HEK293T (cell line): ENCODE data around the gene ADGRD1.

Source experiments
- CTCF ChIA-PET: fragments of 350-600 bp; formaldehyde crosslinking; extraction: SDS; loops from one replicate; lab custom pipeline; 2021; ENCODE audit warnings: antibody characterized with exemption, inconsistent platforms; lab: Yijun Ruan, JAX
- POLR2A ChIA-PET: fragments of 350-600 bp; formaldehyde crosslinking; extraction: SDS; loops from one replicate; lab custom pipeline; 2020; ENCODE audit warnings: antibody characterized with exemption, inconsistent platforms; lab: Yijun Ruan, JAX
- DNase-seq: peaks from one replicate; pipeline ENCODE4 v3.0.0; 2012; ENCODE audit warnings: mixed read lengths; ENCODE audit errors: extremely low spot score
- ARNT ChIP-seq: fragments of 450-650 bp; IDR thresholded peaks from 2 replicates; pipeline ENCODE4 v1.6.1; 2017; ENCODE audit warnings: mild to moderate bottlenecking
- BHLHE40 ChIP-seq: fragments of 450-650 bp; IDR thresholded peaks from 2 replicates; pipeline ENCODE4 v1.6.1; 2016; ENCODE audit warnings: mild to moderate bottlenecking, moderate library complexity, borderline replicate concordance
- CTBP1 ChIP-seq: fragments of 450-650 bp; IDR thresholded peaks from 2 replicates; pipeline ENCODE4 v1.6.1; 2016; ENCODE audit warnings: borderline replicate concordance
- ELF4 ChIP-seq: fragments of 450-650 bp; IDR thresholded peaks from 2 replicates; pipeline ENCODE4 v1.6.1; 2017; ENCODE audit warnings: antibody characterized with exemption
- FOXA1 ChIP-seq: fragments of 450-650 bp; IDR thresholded peaks from 2 replicates; pipeline ENCODE4 v1.6.1; 2016; ENCODE audit warnings: mild to moderate bottlenecking
- FOXK2 ChIP-seq: fragments of 450-650 bp; IDR thresholded peaks from 2 replicates; pipeline ENCODE4 v1.6.1; 2016; ENCODE audit warnings: mild to moderate bottlenecking
- FOXM1 ChIP-seq: fragments of 450-650 bp; IDR thresholded peaks from 2 replicates; pipeline ENCODE4 v1.6.1; 2017; ENCODE audit warnings: mild to moderate bottlenecking, borderline replicate concordance
- HDGF ChIP-seq: fragments of 450-650 bp; IDR thresholded peaks from 2 replicates; pipeline ENCODE4 v1.6.1; 2017; ENCODE audit warnings: antibody characterized with exemption, borderline replicate concordance
- L3MBTL2 ChIP-seq: fragments of 450-650 bp; conservative IDR thresholded peaks from 2 replicates; pipeline ENCODE4 v1.6.1; 2016; ENCODE audit warnings: mild to moderate bottlenecking
- LEF1 ChIP-seq: fragments of 450-650 bp; IDR thresholded peaks from 2 replicates; pipeline ENCODE4 v1.6.1; 2017; ENCODE audit warnings: mild to moderate bottlenecking, borderline replicate concordance
- NFRKB ChIP-seq: fragments of 450-650 bp; IDR thresholded peaks from 2 replicates; pipeline ENCODE4 v1.6.1; 2016; ENCODE audit warnings: mild to moderate bottlenecking, moderate library complexity
- SP1 ChIP-seq: fragments of 450-650 bp; IDR thresholded peaks from 2 replicates; pipeline ENCODE4 v1.6.1; 2017
- SUZ12 ChIP-seq: fragments of 450-650 bp; IDR thresholded peaks from 2 replicates; pipeline ENCODE4 v1.6.1; 2016; ENCODE audit warnings: mild to moderate bottlenecking
- TARDBP ChIP-seq: fragments of 450-650 bp; IDR thresholded peaks from 2 replicates; pipeline ENCODE4 v1.6.1; 2016
- ZNF384 ChIP-seq: fragments of 450-650 bp; IDR thresholded peaks from 2 replicates; pipeline ENCODE4 v1.6.1; 2016
- TF ChIP-seq, protein P1 (sequence below): fragments of 450-650 bp; IDR thresholded peaks from 2 replicates; pipeline ENCODE4 v1.6.1; 2016

Gene ADGRD1

DNA sequence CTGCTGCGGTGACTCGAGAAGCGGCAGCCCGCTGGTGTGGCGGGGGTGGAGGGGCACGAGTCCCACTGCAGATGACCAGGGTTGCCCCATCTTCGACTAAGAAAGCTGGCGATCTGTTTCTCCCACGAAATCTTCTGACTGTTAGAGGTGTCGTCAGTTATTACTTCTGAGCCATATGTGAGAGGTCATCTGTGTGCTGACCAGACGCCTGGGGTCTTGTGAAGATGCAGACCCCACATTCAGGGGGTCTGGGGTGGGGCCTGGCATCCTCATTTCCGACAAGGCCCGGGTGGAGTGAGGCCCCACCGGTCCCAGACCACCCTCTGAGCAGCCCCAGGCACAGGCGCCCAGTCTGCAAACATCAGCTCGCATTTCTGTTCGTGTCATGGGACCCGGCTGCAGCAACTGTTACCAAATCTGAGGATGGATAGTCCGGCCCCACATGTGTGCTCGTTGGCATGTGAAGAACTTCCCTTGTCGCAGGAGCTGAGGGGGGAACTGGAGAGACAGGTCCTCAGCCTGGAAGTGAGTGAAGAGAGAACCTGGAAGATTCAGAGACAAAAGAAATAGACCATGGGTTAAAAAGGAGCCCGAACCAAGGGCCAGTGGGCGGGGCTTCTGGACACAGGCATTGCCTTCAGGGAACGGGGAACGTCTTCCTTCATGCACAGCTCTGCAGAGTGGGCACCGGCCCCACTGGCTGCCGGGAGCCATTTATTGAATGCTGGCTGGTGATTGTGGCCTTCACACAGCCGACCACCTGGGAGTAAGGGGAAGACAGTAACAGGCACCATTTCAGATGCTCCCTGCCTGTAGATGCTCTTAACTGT is 135.2 kb downstream of the ADGRD1 start:
- TF ChIP-seq BHLHE40 = no peak
- ChIA-PET POLR2A (no interaction called here), CTCF (no interaction called here)
- DNase-seq = no peak

DNA sequence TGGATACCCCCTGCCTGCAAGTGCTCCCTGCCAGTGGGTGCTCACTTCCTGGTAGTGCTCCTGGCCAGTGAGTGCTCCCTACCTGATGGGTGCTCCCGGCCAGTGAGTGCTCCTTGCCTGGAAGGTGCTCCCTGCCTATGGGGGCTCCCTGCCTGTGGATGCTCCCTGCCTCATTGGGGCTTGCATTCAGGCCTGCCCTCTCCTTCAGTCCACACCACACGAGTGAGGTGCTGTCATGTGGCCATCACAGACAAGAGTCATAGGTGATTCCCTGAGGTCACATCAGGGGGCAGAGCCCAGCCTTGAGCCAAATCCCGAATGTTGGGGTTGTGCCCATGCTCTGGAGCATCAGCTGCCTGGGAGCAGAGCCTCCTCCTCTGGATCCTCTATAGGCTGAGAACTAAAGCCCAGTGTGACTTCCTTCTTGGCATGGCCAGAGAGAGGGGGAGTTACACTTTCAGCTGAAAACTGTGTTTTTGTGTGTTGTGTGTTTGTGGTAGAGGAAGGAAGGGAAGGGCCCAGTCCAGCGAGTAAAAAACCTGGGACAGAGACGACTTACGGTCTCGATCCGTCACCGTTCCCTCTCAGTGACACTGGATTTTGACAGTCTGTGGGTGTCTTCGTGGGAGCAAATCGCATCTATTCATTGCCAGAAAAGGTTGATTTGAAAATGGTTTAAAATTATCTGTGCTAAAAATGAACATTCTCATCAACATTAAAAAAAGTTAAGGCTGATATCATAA is 136.0 kb downstream of the ADGRD1 start:
- ChIA-PET CTCF (no interaction called here), POLR2A (no interaction called here)
- DNase-seq = no peak
- TF ChIP-seq ZNF384 (no peak), BHLHE40 (no peak), LEF1 (no peak), CTBP1 (no peak), HDGF (no peak), FOXM1 (no peak), TARDBP (no peak)

GRCh38 chr12:131090274-131091210 is 136.8 kb downstream of the ADGRD1 start:
- POLR2A ChIA-PET = no interaction called here
- TF ChIP-seq SUZ12 (no peak), ELF4 (no peak)
- CTCF ChIA-PET = no interaction called here
- no peak for DNase-seq

- no peak for DNase-seq
- TF ChIP-seq, protein P1, sequence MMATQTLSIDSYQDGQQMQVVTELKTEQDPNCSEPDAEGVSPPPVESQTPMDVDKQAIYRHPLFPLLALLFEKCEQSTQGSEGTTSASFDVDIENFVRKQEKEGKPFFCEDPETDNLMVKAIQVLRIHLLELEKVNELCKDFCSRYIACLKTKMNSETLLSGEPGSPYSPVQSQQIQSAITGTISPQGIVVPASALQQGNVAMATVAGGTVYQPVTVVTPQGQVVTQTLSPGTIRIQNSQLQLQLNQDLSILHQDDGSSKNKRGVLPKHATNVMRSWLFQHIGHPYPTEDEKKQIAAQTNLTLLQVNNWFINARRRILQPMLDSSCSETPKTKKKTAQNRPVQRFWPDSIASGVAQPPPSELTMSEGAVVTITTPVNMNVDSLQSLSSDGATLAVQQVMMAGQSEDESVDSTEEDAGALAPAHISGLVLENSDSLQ = no peak
- TF ChIP-seq FOXA1 (no peak), FOXK2 (no peak), SP1 (no peak), SUZ12 (no peak), ZNF384 (no peak), HDGF (no peak), FOXM1 (no peak)
- ChIA-PET POLR2A (no interaction called here), CTCF (no interaction called here)
Measured at GRCh38 chr12:131091413-131091975, 137.8 kb downstream of the ADGRD1 start.

- CTCF ChIA-PET = no interaction called here
- DNase-seq = no peak
- TF ChIP-seq SUZ12 (no peak), FOXK2 (no peak), BHLHE40 (no peak), CTBP1 (no peak), ARNT (no peak), L3MBTL2 (no peak), FOXM1 (no peak), LEF1 (no peak), ZNF384 (no peak), NFRKB (no peak), HDGF (no peak), FOXA1 (no peak), ELF4 (no peak), TARDBP (no peak), SP1 (no peak)
- TF ChIP-seq, protein P1 = no peak
- POLR2A ChIA-PET = no interaction called here
Measured at GRCh38 chr12:131091976-131092691, 138.4 kb downstream of the ADGRD1 start.
